Measurements from ENCODE around the gene PLEKHH2.

Gene PLEKHH2

DNA sequence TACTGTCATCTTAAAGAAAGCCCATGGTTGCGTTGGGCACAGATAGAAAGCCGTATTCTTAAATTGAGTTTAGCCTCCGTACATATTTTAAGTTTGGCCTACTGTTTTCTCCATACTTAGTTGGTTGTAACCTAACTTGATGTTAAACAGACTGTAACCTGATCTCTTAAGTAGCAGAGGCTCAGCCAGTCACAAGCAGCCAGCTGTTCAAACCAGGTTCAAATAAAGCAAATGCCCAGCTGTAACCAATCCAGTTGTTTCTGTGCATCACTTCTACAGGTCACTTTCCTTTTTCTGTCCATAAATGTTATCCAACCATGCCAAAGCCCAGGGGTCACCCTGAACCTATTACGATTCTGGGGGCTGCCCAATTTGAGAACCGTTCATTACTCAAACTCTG is 31.2 kb upstream of the PLEKHH2 start:
- no peak; the same call in 2 of the 3 replicates for ATAC-seq
- TF ChIP-seq TCF4 (CRISPR knock-in tag; IDR thresholded peaks at IDR 0.05; ENCODE audit: borderline replicate concordance) (no peak), ZNF8 (CRISPR knock-in tag; IDR thresholded peaks at IDR 0.05) (no peak), OSR1 (CRISPR knock-in tag; IDR thresholded peaks at IDR 0.05) (no peak), SNAI2 (CRISPR knock-in tag; IDR thresholded peaks at IDR 0.05) (no peak), ZFP30 (CRISPR knock-in tag; IDR thresholded peaks at IDR 0.05) (no peak), ISL1 (CRISPR knock-in tag; IDR thresholded peaks at IDR 0.05) (no peak), CSRNP3 (CRISPR knock-in tag; IDR thresholded peaks at IDR 0.05) (no peak), RARB (CRISPR knock-in tag; IDR thresholded peaks at IDR 0.05) (no peak), ZC3H10 (CRISPR knock-in tag; IDR thresholded peaks at IDR 0.05) (no peak)
- TF ChIP-seq, protein P1, sequence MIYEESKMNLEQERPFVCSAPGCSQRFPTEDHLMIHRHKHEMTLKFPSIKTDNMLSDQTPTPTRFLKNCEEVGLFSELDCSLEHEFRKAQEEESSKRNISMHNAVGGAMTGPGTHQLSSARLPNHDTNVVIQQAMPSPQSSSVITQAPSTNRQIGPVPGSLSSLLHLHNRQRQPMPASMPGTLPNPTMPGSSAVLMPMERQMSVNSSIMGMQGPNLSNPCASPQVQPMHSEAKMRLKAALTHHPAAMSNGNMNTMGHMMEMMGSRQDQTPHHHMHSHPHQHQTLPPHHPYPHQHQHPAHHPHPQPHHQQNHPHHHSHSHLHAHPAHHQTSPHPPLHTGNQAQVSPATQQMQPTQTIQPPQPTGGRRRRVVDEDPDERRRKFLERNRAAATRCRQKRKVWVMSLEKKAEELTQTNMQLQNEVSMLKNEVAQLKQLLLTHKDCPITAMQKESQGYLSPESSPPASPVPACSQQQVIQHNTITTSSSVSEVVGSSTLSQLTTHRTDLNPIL (CRISPR knock-in tag; IDR thresholded peaks at IDR 0.05; ENCODE audit: low read depth) = no peak

- no peak for TF ChIP-seq CSDC2 (CRISPR knock-in tag; IDR thresholded peaks at IDR 0.05)
- no peak for TF ChIP-seq ZC3H10 (CRISPR knock-in tag; IDR thresholded peaks at IDR 0.05)
- TF ChIP-seq, protein P1 (CRISPR knock-in tag; IDR thresholded peaks at IDR 0.05; ENCODE audit: low read depth) = no peak
- no peak for TF ChIP-seq ZNF565 (CRISPR knock-in tag; conservative IDR thresholded peaks at IDR 0.05; ENCODE audit: low read depth)
- TF ChIP-seq ZNF8 (CRISPR knock-in tag; IDR thresholded peaks at IDR 0.05) = no peak
- TF ChIP-seq ZFP3 (CRISPR knock-in tag; IDR thresholded peaks at IDR 0.05) = no peak
- TF ChIP-seq, protein P2, sequence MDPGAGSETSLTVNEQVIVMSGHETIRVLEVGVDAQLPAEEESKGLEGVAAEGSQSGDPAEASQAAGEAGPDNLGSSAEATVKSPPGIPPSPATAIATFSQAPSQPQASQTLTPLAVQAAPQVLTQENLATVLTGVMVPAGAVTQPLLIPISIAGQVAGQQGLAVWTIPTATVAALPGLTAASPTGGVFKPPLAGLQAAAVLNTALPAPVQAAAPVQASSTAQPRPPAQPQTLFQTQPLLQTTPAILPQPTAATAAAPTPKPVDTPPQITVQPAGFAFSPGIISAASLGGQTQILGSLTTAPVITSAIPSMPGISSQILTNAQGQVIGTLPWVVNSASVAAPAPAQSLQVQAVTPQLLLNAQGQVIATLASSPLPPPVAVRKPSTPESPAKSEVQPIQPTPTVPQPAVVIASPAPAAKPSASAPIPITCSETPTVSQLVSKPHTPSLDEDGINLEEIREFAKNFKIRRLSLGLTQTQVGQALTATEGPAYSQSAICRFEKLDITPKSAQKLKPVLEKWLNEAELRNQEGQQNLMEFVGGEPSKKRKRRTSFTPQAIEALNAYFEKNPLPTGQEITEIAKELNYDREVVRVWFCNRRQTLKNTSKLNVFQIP (CRISPR knock-in tag; IDR thresholded peaks at IDR 0.05; ENCODE audit: borderline replicate concordance, low read depth) = no peak
- TF ChIP-seq RARB (CRISPR knock-in tag; IDR thresholded peaks at IDR 0.05) = no peak
- ATAC-seq = peak; percentile 82
Observed at GRCh38 chr2:43609290-43609918, 27.7 kb upstream of the PLEKHH2 start.

DNA sequence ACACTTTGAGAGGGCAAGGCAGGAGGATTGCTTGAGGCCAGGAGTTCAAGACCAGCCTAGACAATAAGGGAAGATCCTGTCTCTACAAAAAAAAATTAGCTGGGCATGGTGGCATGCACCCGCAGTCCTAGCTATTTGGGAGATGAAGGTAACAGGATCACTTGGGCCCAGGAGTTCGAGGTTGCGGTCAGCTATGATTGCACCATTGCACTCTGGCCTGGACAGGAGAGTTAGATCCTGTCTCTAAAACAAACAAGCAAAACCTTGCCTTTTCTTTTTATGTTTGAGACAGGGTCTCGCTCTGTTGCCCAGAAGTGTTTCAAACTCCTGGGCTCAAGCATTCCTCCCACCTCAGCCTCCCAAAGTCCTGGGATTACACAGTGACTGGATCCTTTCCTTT is 26.7 kb upstream of the PLEKHH2 start:
- TF ChIP-seq ZNF70 (CRISPR knock-in tag; IDR thresholded peaks at IDR 0.05) = no peak
- TF ChIP-seq ZC3H10 (CRISPR knock-in tag; IDR thresholded peaks at IDR 0.05) = no peak
- TF ChIP-seq, protein P1 (CRISPR knock-in tag; IDR thresholded peaks at IDR 0.05; ENCODE audit: low read depth) = no peak
- TF ChIP-seq SNAI2 (CRISPR knock-in tag; IDR thresholded peaks at IDR 0.05) = no peak
- TF ChIP-seq ZNF8 (CRISPR knock-in tag; IDR thresholded peaks at IDR 0.05) = no peak
- no peak for TF ChIP-seq PATZ1 (CRISPR knock-in tag; IDR thresholded peaks at IDR 0.05; ENCODE audit: borderline replicate concordance)
- TF ChIP-seq RARB (CRISPR knock-in tag; IDR thresholded peaks at IDR 0.05) = no peak
- no peak for TF ChIP-seq OSR1 (CRISPR knock-in tag; IDR thresholded peaks at IDR 0.05)
- TF ChIP-seq, protein P2 (CRISPR knock-in tag; IDR thresholded peaks at IDR 0.05; ENCODE audit: borderline replicate concordance, low read depth) = no peak
- TF ChIP-seq CSDC2 (CRISPR knock-in tag; IDR thresholded peaks at IDR 0.05) = no peak
- TF ChIP-seq PPARA (CRISPR knock-in tag; IDR thresholded peaks at IDR 0.05; ENCODE audit: borderline replicate concordance) = no peak
- TF ChIP-seq ZNF565 (CRISPR knock-in tag; conservative IDR thresholded peaks at IDR 0.05; ENCODE audit: low read depth) = no peak
- TF ChIP-seq ESRRG (CRISPR knock-in tag; IDR thresholded peaks at IDR 0.05) = no peak
- TF ChIP-seq ZFP3 (CRISPR knock-in tag; IDR thresholded peaks at IDR 0.05) = no peak
- no peak for ATAC-seq

All from SK-N-SH treated with all-trans-retinoic acid at 6 μM for 48 hours (cell line).